HG03039 (cell line): ENCODE measurements around the gene NOL4.

ENCODE experiments used
- ATAC-seq: cut with Tn5 transposase; IDR thresholded peaks from one replicate; pipeline ENCODE4 v1.9.1; 2021; ENCODE audit warnings: mild to moderate bottlenecking, moderate library complexity; ENCODE audit not compliant: unreplicated experiment

The NOL4 gene

GRCh38 chr18:34194239-34194638, 30.5 kb downstream of the NOL4 start:
- no peak for ATAC-seq

- ATAC-seq: no peak
Observed at GRCh38 chr18:34189656-34190435, 34.9 kb downstream of the NOL4 start.
